GM20431 (cell line): Measurements from ENCODE around the gene THRSP.
"Not testable (repeated sequence)": the region's sequence is repeated elsewhere in the genome, so short reads cannot be mapped to it uniquely, and the experiment has no call there.

Experiments used
- in situ Hi-C: fragments of 300-500 bp; cut with MseI, MboI; formaldehyde crosslinking; loops from one replicate; pipeline ENCODE4 v1.15.0; 2020; ENCODE audit warnings: low sequenced_read_pairs; ENCODE audit not compliant: unreplicated experiment

THRSP gene

DNA sequence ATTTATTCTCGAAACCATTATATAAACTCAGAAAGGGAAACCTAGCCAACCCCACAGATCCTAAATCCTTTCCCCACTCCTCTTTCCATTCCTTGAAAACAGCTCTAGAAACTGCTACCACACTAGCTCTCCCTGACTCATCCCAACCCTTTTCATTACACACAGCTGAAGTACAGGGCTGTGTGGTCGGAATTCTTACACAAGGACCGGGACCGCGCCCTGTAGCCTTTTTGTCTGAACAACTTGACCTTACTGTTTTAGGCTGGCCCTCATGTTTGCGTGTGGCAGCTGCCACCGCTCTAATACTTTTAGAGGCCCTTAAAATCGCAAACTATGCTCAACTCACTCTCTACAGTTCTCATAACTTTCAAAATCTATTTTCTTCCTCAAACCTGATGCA is 20.8 kb downstream of the THRSP start:
- in situ Hi-C loops, result not testable (repeated sequence)

- in situ Hi-C loops, result no loop called here
Observed at GRCh38 chr11:78085972-78086371, 22.3 kb downstream of the THRSP start.

DNA sequence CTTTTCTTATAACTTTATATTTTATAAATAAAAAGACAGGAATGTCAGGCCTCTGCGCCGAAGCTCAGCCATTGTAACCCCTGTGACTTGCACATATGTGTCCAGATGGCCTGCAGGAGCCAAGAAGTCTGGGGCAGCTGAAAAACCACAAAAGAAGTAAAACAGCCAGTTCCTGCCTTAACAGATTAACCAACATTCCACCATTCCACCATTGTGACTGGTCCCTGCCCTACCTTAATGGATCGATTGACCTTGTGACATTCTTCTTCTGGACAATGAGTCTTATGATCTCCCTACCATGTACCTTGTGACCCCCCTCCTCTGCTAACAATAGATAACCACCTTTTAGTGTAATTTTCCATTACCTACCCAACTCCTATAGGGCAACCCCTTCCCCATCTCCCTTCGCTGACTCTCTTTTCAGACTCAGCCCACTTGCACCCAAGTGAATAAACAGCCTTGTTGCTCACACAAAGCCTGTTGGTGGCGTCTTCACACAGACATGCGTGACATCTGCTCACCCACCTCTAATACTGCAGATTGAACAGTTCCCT is 22.9 kb downstream of the THRSP start:
- in situ Hi-C loops, result not testable (repeated sequence)

- in situ Hi-C loops, result no loop called here
Observed at GRCh38 chr11:78094250-78094649, 30.6 kb downstream of the THRSP start.

GRCh38 chr11:78097666-78098385 is 34.2 kb downstream of the THRSP start:
- in situ Hi-C loops, result no loop called here

DNA sequence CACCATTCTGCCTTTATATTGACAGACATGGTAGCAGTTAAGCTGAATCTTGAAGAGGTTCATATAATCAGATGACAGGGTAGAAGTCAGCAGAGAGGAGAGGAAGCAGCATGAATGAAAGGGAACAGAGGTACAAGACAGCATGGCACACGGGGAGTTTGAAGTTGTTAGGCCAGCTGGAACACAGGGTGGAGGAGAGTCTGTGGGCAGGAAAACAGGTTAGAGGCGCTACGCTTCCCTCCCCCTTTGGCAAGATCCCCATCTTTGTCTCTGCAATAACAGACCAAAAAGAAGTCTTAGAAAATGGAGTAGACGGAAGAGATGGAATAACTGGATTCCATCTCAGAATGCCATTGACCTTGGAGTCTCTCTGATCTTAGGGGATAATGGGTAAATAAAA is 36.0 kb downstream of the THRSP start:
- in situ Hi-C loops, result no loop called here

DNA sequence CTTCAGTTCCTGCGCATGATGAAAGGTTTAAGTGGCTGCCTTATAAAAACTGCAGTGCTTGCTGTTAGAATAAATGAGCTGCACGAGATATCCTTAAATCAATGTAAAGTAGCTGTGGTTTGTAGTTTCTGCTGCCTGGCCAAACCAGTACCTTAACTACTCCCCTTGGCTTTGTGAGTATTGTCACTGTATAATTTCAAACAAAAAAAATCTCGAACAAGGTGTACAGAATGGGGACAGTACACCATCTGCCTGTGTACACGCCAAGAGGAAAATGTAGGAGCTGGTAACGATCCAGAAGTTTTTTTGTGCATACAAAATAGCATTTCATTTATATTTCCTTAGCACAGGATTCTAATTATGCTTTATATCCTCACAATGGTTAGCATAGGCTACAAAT is 36.6 kb downstream of the THRSP start:
- in situ Hi-C loops, result no loop called here

DNA sequence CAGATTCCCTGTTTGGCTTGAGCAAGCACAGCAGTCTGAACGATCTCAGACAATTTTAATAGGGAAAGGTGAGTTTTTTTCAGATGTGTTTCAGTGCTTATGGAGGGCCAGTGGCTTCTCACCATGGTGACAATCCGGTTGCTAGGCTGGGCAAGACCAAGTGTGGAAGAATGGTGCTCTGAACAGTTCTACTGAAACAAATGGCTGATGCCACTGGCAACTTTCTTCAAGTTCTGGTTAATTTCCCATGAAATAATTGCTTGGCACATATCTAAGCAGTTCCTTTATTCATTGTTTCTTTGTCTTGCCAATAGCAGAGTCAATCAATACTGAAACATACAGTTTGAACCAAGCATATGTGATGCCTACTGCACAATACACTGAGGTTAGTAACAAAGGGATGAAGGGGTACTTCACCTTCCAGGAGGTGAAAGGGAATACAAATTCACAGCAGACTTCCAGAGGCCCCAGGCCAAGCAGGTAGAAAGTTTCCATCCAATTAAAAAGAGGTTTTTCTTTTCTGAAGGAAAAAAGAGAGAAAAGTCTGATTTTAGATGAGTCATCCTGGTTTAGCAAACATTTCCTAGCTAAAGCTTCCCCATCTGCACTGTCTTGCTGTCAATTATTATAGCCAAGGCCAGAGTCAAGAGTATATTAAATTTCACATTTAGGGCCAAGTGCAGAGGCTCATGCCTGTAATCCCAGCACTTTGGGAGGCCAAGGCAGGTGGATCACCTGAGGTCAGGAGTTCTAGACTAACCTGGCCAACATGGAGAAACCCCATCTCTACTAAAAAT is 37.2 kb downstream of the THRSP start:
- in situ Hi-C loops, result no loop called here

GRCh38 chr11:78109081-78110015 is 45.7 kb downstream of the THRSP start:
- in situ Hi-C loops, result no loop called here

DNA sequence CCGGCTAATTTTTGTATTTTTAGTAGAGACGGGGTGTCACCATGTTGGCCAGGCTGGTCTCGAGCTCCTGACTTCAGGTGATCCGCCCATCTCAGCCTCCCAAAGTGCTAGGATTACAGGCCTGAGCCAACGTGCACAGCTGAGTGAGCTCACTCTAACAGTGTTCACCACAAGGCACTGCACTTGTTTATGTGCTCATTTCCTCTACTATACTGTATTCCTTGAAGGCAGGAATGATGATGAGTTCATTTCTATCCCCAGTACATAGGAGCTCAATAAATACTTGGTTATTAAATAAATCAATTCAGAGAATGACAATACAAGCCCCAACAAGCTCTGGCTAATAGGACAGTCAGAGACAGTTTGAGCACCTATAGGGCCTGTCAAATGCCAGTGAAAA is 46.7 kb downstream of the THRSP start:
- in situ Hi-C loops, result no loop called here

DNA sequence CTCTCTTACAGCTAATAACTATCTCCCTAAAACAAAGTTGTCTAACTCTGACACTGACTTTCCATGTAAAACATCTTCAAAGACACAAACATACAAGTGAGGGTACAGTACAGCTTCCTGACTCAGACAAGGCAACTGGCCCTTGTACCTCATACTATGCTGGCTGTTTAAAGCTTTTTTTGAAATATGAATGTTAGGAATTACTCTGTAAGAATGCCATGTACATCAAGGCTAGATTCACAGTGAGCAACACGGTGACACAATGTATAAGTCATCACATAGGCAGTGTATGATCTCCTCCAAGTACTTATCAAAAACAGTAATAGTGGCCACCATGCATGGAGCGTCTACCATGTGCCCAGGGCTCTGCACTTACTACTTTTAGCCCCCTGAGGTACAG is 47.2 kb downstream of the THRSP start:
- in situ Hi-C loops, result no loop called here

DNA sequence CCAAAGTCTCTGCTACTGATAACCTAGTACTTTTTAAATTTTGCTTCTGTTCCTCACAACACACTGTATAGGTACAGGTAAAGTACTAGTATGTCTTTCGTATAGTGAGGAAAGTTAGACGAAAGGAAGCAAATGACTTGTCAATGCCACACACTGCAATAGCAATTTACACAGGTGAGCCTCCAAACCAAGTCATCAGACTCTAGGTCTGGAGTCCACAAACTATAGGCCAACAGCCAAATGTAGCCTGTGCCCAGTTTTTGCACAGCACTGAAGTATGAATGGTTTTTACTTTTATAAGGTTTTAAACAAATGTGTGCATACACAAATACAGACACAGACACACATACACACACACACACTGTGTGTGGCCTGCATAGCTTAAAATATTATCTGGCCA is 47.6 kb downstream of the THRSP start:
- in situ Hi-C loops, result no loop called here

DNA sequence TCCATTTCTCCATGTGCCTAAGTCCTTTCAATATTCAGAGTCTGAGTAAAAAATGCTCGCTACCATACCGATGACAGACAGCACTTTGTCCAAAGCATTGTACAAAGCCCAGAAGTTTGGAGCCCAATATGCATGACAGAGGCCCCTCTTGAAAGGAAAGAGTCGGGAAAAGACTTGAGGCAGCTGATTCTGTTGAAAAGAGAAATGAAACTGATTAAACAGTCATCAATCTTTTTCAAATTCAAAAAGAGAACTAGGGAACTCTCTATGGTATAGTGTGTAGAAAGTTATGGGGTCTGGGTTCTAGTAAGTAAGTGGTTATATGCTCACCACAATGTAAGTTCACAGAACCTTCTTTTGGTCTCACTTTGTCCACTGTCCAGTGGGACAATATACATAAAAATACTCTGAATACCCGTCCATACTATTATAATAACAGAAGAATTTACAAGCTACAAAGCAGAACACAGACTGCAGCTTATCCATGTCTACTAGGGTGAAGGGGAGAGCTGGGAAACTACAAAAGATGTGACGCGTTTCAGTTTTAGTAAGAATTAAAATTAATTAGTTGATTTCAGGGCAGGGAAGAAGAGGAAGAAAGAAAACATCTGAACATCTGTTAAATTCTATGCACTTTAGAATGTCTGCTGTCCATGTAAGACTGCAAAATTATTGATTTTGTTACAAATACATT is 49.1 kb downstream of the THRSP start:
- in situ Hi-C loops, result no loop called here
